Articular chondrocyte of knee joint (primary cell): ENCODE results near the gene LMAN1L. TPM values are rescaled to one million over a fixed set of nuclear protein-coding genes. Genes with fewer than 3 reads are reported as not detected.
A peak's percentile ranks its signal among the peaks of the same experiment; 100 is the strongest.

Source experiments
- small RNA-seq: library from RNA; depleted of rRNA; stranded (forward); fragments of <200 nt; gene quantifications from one replicate; pipeline ENCODE3, GENCODE V24; 2012
- total RNA-seq: library from RNA; depleted of rRNA; stranded (reverse); fragments of >200 nt; gene quantifications from 2 replicates; pipeline ENCODE4 v1.2.3, GENCODE V29; 2012

The LMAN1L gene
- total RNA-seq, result 0.11 TPM in 1 of 2 replicates, not detected in the other

GRCh38 chr15:74812533-74812932 lies at the start of gene LMAN1L:
Gene LMAN1L, plus strand, starts transcription at chr15:74812835. Its CDS starts 20 bp downstream, at chr15:74812855.

GRCh38 chr15:74781431-74782258 lies 31.0 kb upstream of the LMAN1L start, which contains the start of gene CSK:
Gene CSK, plus strand, starts transcription at chr15:74782080. Its CDS starts 16,218 bp downstream, at chr15:74798298.

GRCh38 chr15:74826364-74826819 lies 13.8 kb downstream of the LMAN1L start, which contains the start of gene CPLX3:
Gene CPLX3, plus strand, starts transcription at chr15:74826627. Its CDS starts 77 bp downstream, at chr15:74826704.

DNA sequence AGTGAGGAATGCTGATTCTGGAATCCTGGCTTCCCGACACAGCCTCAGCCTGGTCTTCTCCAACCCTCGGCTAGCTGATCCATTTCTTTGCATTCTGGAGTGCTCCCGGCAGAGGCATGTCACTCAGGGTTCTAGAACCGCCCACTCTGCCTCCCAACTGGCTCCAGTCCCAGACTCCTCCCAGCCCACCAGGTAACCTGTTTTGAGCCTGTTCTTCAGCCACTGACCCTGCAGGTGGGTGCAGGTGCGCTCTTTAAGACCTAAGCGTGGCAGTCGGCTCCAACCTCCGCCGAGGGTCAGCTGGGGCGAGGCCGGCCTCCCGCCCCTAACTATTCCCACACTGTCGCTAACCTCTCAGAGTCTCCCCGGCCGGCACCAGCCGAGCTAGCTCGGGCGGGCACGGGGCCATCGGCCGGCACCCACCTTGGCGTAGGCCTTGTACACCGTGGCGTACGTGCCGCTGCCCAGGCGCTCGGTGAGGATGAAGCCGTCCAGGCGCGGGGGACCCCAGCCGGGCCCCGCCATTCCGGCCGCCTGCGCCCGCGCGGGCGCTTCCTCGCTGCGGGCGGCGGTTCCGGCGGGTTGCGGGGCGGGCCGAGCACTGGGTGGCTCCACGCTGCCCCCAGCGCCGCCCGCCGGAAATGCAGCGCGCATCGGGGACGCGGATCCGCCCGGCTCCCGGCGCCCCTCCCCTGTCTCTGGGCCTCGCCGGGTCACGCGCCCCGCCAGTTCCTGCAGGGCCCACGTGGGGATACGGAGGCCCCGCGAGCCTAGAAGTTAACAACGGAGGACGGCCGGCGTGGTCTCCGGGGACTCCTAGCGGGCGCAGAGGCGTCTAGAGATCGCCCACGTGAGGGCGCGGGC lies 30.2 kb downstream of the LMAN1L start, which contains the start of gene ULK3:
TSS of gene ULK3 (minus strand) at position 576 of the 864 bp plus-strand sequence. CDS start at position 525, 51 bp downstream.

DNA sequence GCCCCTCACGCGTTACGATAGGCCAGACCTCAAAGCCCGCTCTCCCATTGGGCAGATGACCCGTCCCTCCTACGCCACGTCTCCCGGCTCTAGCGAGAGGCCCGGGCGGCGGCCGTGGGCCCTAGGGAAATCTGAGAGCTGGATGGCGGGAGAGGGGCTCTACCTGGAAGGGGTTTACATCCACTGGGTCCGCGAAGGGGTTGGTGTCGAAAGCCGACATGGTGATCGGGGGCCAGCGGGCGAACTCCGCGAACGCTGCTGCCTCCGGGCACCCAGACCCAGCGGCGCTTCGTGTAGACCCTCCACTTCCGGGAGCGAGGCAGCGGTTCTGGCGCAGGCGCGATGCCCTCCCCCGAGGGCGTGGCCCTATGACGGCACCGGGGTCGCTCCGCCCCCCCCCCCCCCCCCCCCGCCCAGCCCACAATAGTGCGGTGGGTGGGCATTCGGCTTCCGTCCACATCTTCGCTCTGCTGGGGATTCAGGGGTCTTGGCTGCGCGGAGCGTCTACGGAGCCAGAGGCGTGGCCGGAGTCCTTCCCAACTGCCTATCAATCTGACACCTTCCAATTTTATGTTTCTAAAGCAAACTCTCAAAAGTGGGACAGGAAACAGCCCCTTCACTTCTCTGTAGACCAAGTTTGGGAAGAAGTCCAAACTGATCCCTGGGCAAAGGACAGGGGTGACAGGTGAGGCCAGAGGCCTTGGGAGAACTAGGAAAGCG lies 60.6 kb downstream of the LMAN1L start, which contains the start of gene SCAMP2:
TSS of gene SCAMP2 (minus strand) at position 330 of the 720 bp plus-strand sequence. CDS start at position 220, 110 bp downstream.

Small RNA genes lying within 50 kb of the gene (small RNA-seq; reads per million reads assigned to genes)
- gene CPLX3 (not detected), gene MIR4513 (not detected), gene MIR6882 (2.4 reads per million, percentile 78 among the genes with 10 or more reads in this experiment)

Other genes with a start within 250 kb of the LMAN1L start
- 38.8 and 52.3 TPM in 2 replicates for gene CLK3, start 197.0 kb upstream of the LMAN1L start, total RNA-seq
- 10.4 and 12.8 TPM in 2 replicates for gene EDC3, start 116.8 kb upstream of the LMAN1L start, total RNA-seq
- 0.32 TPM in 1 of 2 replicates, not detected in the other for gene CYP1A1, start 87.3 kb upstream of the LMAN1L start, total RNA-seq
- not detected in 2 replicates for gene CYP1A2, start 64.0 kb upstream of the LMAN1L start, total RNA-seq
- gene CSK, start 30.8 kb upstream of the LMAN1L start, total RNA-seq, result 19.9 and 24.6 TPM in 2 replicates
- gene CPLX3, start 13.8 kb downstream of the LMAN1L start, total RNA-seq, result not detected in 2 replicates
- 16.9 and 18.3 TPM in 2 replicates for gene ULK3, start 30.3 kb downstream of the LMAN1L start, total RNA-seq
- 29.3 and 34.6 TPM in 2 replicates for gene SCAMP2, start 60.5 kb downstream of the LMAN1L start, total RNA-seq
- 46.6 and 66.0 TPM in 2 replicates for gene MPI, start 77.2 kb downstream of the LMAN1L start, total RNA-seq
- gene FAM219B, start 94.0 kb downstream of the LMAN1L start, total RNA-seq, result 31.8 and 37.8 TPM in 2 replicates
- 46.5 and 57.9 TPM in 2 replicates for gene COX5A, start 125.2 kb downstream of the LMAN1L start, total RNA-seq
- gene RPP25, start 143.9 kb downstream of the LMAN1L start, total RNA-seq, result 4.0 and 8.1 TPM in 2 replicates
- gene SCAMP5, start 182.7 kb downstream of the LMAN1L start, total RNA-seq, result 0.97 and 6.3 TPM in 2 replicates
- gene PPCDC, start 210.8 kb downstream of the LMAN1L start, total RNA-seq, result 6.5 and 8.0 TPM in 2 replicates